Kasumi-1 (cell line): ENCODE results near the gene C6orf15.
"Not testable (repeated sequence)": the region's sequence is repeated elsewhere in the genome, so short reads cannot be mapped to it uniquely, and the experiment has no call there.

Source experiments
- DNase-seq, 2 experiments: peaks; one replicate each; lab custom pipeline; 2025; lab: John Stamatoyannopoulos, UW

Gene C6orf15

GRCh38 chr6:31067891-31068668 is 44.3 kb downstream of the C6orf15 start:
- DNase-seq: not testable (repeated sequence)

DNA sequence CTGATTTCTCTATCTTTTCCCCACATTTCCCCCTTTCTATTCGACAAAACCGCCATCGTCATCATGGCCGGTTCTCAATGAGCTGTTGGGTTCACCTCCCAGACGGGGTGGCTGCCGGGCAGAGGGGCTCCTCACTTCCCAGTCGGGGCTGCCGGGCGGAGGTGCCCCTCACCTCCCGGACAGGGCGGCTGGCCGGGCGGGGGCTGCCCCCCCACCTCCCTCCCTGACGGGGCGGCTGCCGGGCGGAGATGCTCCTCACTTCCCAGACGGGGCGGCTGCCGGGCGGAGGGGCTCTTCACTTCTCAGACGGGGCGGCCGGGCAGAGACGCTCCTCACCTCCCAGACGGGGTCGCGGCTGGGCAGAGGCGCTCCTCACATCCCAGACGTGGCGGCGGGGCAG is 45.3 kb downstream of the C6orf15 start:
- DNase-seq: not testable (repeated sequence)

DNA sequence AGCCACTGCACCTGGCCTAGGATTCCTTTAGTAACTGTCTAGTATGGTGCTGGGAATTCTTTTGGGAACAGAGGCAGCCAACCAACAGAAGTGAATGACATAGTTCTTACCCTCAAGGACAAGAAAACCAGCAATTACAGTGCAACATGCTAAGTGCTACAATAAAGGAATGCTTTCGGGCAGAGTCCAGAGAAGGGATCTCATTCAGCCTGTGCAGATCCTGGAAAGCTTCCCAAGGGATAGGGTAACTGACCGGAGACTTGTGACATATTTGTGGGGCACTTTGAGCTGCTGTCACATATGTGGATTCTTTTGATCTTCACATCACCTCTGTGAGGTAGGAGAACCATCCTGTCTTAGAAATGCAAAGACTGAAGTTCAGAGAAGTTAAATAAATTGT is 46.8 kb downstream of the C6orf15 start:
- no peak for DNase-seq

- no peak for DNase-seq
Observed at GRCh38 chr6:31063906-31064435, 48.4 kb downstream of the C6orf15 start.
